ENCODE data around the gene RGS3. TPM values are rescaled to one million over a fixed set of nuclear protein-coding genes. Genes with fewer than 3 reads are reported as not detected.

Gene RGS3
- total and polyA plus RNA-seq, 2 experiments from 2014 or later = 44.5 to 48.6 TPM

DNA sequence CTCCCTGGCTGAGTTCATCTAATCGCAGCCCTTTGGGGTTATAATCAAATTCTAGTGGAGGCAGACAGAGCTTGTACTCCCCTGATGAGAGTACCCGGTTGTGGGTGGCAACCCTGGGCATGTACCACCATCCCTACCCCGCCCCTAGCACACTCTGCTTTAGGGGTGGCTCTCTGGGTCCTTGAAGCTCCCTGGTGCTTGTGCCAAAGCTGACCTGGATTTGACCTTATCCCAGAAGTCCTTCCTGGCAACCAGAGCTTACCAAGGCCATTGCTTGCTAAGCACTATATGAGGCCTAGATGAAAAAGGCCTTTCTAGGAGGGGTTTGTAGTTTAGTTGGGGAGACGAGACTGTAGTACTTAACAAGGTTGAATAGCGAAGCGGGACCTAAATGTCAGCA is 72.2 kb downstream of the RGS3 start:
- Histone ChIP-seq H3K9me2 (ENCODE audit: insufficient read depth) (no peaks in the 10 kb centered on the region), H4K20me1 (ENCODE audit: insufficient read depth) (no peaks in the 10 kb centered on the region), H3K27ac (no peak overlapping the region), H3K79me2 (ENCODE audit: insufficient read depth) (no peaks in the 10 kb centered on the region), H3K4me3 (no peak overlapping the region), H3K4me1 (ENCODE audit: insufficient read depth) (no peaks in the 10 kb centered on the region; the same call in 1 of the 2 replicates), H2AFZ (no peak overlapping the region), H3K9ac (no peak overlapping the region), H3K9me3 (ENCODE audit: low read depth) (no peaks in the 10 kb centered on the region), H3K27me3 (replicated peaks; ENCODE audit: insufficient read depth) (no peaks in the 10 kb centered on the region), H3K4me2 (ENCODE audit: unreplicated experiment) (no peak overlapping the region), H3K36me3 (ENCODE audit: low read depth) (no peaks in the 10 kb centered on the region), H3F3A (ENCODE audit: insufficient read depth) (no peaks in the 10 kb centered on the region)
- TF ChIP-seq EZH2phosphoT487 (IDR thresholded peaks at IDR 0.05; ENCODE audit: insufficient read depth, low read depth) (no peak), EZH2 (IDR thresholded peaks at IDR 0.05; ENCODE audit: insufficient read depth, poor library complexity, severe bottlenecking) (no peak)
- no peak for DNase-seq
- in situ Hi-C loops (cut with MboI) = no loop called here
- WGBS, 2 experiments (ENCODE audit: low coverage in 1 of 2, low lambda C conversion rate in 2 of 2, missing lambda C conversion rate in 2 of 2) = 91 to 96% methylated on average over 6 of the region's 6 CpGs

DNA sequence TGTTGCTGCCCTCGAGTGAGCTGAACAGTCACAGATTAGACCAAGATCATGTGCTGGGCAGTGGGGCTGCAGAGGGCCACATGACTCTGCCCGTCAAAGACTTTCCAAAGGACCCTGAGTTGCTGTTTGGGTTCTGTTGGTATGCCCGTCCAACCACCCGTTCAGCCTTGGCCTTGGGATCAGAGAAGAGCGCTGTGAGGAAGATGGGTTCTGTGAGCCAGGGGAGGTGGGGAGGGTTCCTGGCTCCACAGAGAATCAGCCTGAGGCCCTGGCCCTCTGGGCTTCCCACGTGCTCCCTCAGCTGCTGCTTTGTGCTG is 72.6 kb downstream of the RGS3 start:
- Histone ChIP-seq H3F3A (ENCODE audit: insufficient read depth) (no peaks in the 10 kb centered on the region), H3K79me2 (ENCODE audit: insufficient read depth) (no peaks in the 10 kb centered on the region), H3K36me3 (ENCODE audit: low read depth) (no peaks in the 10 kb centered on the region), H3K9ac (no peak overlapping the region), H2AFZ (no peak overlapping the region), H4K20me1 (ENCODE audit: insufficient read depth) (no peaks in the 10 kb centered on the region), H3K9me2 (ENCODE audit: insufficient read depth) (no peaks in the 10 kb centered on the region), H3K27me3 (replicated peaks; ENCODE audit: insufficient read depth) (no peaks in the 10 kb centered on the region), H3K9me3 (ENCODE audit: low read depth) (no peaks in the 10 kb centered on the region), H3K27ac (no peak overlapping the region), H3K4me2 (ENCODE audit: unreplicated experiment) (no peak overlapping the region), H3K4me1 (ENCODE audit: insufficient read depth) (no peaks in the 10 kb centered on the region; the same call in 1 of the 2 replicates), H3K4me3 (no peak overlapping the region)
- 82 to 86% methylated on average over 6 of the region's 6 CpGs for WGBS, 2 experiments (ENCODE audit: low coverage in 1 of 2, low lambda C conversion rate in 2 of 2, missing lambda C conversion rate in 2 of 2)
- in situ Hi-C loops (cut with MboI) = no loop called here
- TF ChIP-seq EZH2 (IDR thresholded peaks at IDR 0.05; ENCODE audit: insufficient read depth, poor library complexity, severe bottlenecking) = no peak
- TF ChIP-seq EZH2phosphoT487 (IDR thresholded peaks at IDR 0.05; ENCODE audit: insufficient read depth, low read depth) = no peak
- no peak for DNase-seq

DNA sequence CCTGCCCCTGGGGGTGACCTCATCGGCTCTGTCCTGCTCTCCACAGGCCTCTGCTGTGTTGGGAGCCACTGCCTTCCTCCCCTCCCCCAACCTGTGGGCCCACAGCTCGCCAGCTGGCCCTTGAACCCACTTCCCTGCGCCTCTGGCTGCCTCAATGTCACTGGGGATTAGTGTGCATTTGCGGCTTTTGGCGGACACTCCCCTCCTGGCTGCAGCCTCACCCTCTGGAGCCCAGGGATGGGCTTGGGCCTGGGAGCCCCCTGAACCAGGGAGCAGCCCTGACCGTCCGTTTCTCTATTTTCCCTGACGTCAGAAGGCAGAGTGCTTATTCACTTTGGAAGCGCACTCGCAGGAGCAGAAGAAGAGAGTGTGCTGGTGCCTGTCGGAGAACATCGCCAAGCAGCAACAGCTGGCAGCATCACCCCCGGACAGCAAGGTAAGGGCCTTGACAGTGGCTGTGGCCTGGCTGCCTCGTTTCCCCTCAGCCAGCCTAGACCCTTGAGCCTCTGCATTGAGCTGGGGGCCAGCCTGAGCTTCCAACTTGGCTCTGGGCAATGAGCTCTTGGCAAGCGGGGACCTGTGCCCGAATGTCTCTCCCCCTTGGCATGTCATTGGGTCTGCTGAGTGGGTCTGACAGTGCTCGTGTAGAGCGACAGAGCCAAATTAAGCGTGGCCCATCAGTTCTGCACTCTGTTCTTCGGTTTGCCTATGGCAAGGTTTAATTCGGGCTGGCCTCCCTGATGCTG is 73.1 kb downstream of the RGS3 start:
- no peak for TF ChIP-seq EZH2 (IDR thresholded peaks at IDR 0.05; ENCODE audit: insufficient read depth, poor library complexity, severe bottlenecking)
- TF ChIP-seq EZH2phosphoT487 (IDR thresholded peaks at IDR 0.05; ENCODE audit: insufficient read depth, low read depth) = no peak
- H3K4me1 ChIP-seq (ENCODE audit: insufficient read depth) = no peaks in the 10 kb centered on the region; the same call in 1 of the 2 replicates
- no peaks in the 10 kb centered on the region for H3F3A ChIP-seq (ENCODE audit: insufficient read depth)
- H2AFZ ChIP-seq = no peak overlapping the region
- no peak overlapping the region for H3K9ac ChIP-seq
- no peaks in the 10 kb centered on the region for H4K20me1 ChIP-seq (ENCODE audit: insufficient read depth)
- 78 to 81% methylated on average over 21 of the region's 21 CpGs for WGBS, 2 experiments (ENCODE audit: low coverage in 1 of 2, low lambda C conversion rate in 2 of 2, missing lambda C conversion rate in 2 of 2)
- H3K79me2 ChIP-seq (ENCODE audit: insufficient read depth) = no peaks in the 10 kb centered on the region
- no peaks in the 10 kb centered on the region for H3K27me3 ChIP-seq (replicated peaks; ENCODE audit: insufficient read depth)
- DNase-seq = no peak
- H3K9me2 ChIP-seq (ENCODE audit: insufficient read depth) = no peaks in the 10 kb centered on the region
- H3K36me3 ChIP-seq (ENCODE audit: low read depth) = no peaks in the 10 kb centered on the region
- H3K4me2 ChIP-seq (ENCODE audit: unreplicated experiment) = no peak overlapping the region
- no peak overlapping the region for H3K27ac ChIP-seq
- in situ Hi-C loops (cut with MboI) = no loop called here
- H3K9me3 ChIP-seq (ENCODE audit: low read depth) = no peaks in the 10 kb centered on the region
- H3K4me3 ChIP-seq = no peak overlapping the region

DNA sequence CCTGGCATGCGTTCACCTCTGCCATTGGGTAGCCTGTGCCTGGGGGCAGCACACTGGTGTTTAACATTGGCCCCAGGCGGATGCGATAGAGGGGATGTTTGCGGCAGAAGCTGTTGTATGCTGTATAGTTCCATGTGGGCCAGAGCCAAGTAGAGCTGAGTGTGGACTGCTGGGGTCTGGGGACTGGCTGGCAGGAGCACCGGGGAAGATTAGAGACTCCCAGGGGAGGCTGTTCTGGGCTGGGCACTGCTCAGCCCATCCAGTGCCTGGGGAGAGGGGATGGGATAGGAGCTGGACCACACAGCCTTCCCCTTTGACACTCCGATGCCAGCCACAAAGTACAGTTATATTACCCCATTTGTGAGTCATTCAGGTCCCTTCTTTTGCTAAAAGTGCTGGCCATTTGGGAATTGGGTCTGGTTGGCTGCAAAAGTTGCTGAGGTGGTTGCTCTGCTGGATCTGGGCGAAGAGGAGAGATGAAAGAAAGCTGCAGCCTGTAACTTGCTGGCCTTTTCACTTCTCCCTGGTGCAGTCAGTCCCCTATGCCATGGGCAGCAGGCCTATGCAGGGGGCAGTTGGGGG is 73.8 kb downstream of the RGS3 start:
- no peaks in the 10 kb centered on the region for H3K9me3 ChIP-seq (ENCODE audit: low read depth)
- no peak overlapping the region for H3K27ac ChIP-seq
- 93 to 97% methylated on average over 7 of the region's 7 CpGs for WGBS, 2 experiments (ENCODE audit: low coverage in 1 of 2, low lambda C conversion rate in 2 of 2, missing lambda C conversion rate in 2 of 2)
- TF ChIP-seq EZH2phosphoT487 (IDR thresholded peaks at IDR 0.05; ENCODE audit: insufficient read depth, low read depth) (no peak), EZH2 (IDR thresholded peaks at IDR 0.05; ENCODE audit: insufficient read depth, poor library complexity, severe bottlenecking) (no peak)
- no peaks in the 10 kb centered on the region; the same call in 1 of the 2 replicates for H3K4me1 ChIP-seq (ENCODE audit: insufficient read depth)
- H3K79me2 ChIP-seq (ENCODE audit: insufficient read depth) = no peaks in the 10 kb centered on the region
- no peak overlapping the region for H3K4me3 ChIP-seq
- no peak overlapping the region for H2AFZ ChIP-seq
- H3K4me2 ChIP-seq (ENCODE audit: unreplicated experiment) = no peak overlapping the region
- no peak overlapping the region for H3K9ac ChIP-seq
- no peaks in the 10 kb centered on the region for H3K9me2 ChIP-seq (ENCODE audit: insufficient read depth)
- in situ Hi-C loops (cut with MboI) = no loop called here
- no peaks in the 10 kb centered on the region for H3K36me3 ChIP-seq (ENCODE audit: low read depth)
- H3F3A ChIP-seq (ENCODE audit: insufficient read depth) = no peaks in the 10 kb centered on the region
- DNase-seq = no peak
- no peaks in the 10 kb centered on the region for H3K27me3 ChIP-seq (replicated peaks; ENCODE audit: insufficient read depth)
- no peaks in the 10 kb centered on the region for H4K20me1 ChIP-seq (ENCODE audit: insufficient read depth)

Measured in GM23248 (cell line).